ENCODE data around the gene ASB4.

ASB4 gene

DNA sequence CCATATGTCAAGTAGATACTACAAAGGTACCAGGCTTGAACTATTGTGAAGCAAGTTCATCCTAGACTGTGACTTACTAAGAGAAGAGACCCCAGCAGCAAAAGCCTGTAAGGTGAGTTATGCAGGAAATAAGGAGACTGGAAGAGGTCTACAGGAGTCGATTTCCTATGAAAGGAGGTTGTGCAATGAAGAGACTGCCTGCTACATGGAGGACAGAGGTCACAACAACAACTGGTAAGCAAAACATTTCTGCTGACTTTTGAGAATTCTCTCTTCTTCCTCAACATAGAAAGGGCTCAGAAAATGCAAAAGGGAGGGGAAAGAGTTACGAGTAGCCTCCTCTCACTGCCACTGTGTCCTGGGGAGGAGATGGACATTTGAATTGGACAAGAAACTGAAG is 68.2 kb downstream of the ASB4 start:
- no peak for DNase-seq (ENCODE audit: low spot score)

DNA sequence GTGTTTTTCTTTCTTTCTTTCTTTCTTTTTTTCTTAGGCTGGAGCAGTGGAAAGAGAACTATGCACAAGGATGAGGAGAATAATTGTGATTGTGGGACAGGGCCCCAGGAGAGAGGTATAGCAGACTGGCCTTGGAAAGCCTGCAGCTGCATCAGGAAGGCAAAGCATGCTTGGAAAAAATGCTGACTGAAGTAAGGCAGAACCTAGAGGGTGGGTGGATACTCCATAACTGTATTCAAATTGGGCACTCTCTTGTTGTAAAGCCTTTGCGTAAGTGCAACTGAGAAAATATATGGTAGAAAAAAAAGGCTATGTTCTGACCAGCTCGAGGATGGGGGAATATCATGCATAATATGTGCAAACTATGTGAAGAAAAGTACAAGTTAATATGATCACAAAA is 71.0 kb downstream of the ASB4 start:
- no peak for DNase-seq (ENCODE audit: low spot score)

DNA sequence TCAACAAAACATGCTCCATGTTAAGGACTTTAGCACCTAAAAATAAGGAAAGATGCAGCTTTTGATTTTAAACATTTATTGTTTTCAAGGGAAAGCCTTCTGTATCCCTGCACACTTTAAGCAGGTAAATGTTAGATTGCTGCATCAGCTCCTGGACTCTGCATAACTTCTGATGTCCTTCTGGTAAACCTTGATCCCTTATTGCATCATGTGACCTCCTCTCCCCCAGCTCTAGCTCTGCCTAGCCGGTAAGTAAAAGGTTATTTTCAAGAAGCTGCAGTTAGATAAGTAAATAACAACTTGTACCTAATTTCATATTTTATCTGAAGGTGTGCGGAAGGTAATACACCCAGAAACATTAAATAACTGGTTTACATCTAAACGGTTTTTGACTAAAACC is 73.1 kb downstream of the ASB4 start:
- DNase-seq (ENCODE audit: low spot score): no peak

DNA sequence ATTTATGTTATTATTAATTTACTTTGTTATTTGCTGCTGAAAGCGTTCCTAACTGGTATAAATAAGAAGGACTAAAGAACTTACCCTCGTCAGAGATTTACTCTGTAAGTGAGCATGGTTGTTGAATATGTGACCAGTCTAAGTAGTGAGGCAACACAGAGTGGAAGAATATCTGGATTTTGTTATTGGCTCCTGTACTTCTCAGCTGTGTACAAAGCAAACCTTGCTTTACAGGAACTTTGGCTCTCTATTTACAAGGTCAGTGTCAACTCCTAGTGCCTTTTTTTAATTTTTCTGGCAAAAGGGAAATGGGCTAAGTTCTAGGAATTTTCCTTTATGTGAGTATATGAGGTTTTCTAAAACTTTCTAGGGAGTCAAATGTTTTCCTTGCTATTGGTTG is 74.9 kb downstream of the ASB4 start:
- no peak for DNase-seq (ENCODE audit: low spot score)

DNA sequence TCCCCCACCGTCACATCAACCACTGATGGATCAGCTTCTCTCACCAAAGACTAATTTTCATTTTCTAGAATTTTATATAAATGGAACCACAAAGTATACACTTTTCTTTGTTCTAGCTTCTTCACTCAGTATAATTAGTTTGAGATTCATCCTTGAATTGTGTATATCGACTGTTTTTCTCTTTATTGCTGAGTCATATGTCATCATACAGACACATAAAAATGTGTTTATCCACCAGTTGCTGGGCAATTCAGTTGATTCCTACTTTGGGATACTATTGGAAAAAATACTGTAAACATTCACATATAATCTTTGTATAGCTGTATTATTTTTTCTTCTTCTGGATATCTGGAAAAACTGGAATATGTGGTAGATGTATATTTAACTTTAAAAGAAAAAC is 84.0 kb downstream of the ASB4 start:
- DNase-seq (ENCODE audit: low spot score): no peak

DNA sequence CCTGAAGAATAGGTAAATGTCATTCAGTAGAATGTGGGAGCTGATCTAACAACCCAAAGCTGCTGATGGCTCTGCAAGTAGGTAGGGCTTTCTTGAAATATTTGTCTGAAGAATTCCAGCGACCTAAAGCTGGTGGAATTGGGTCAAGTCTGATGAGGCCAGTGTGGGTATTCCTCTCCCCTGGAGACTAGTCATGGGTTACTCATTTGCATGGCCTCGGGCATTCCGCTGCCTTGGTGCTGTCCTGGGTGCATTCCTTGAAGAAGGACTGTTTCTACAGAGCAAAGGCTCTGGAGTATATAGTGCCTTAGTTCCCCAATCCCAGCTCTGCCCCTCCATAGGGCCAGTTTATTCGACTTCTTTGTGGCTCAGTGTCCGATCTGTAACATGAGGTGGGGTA is 91.4 kb downstream of the ASB4 start:
- peak; percentile 9 for DNase-seq (ENCODE audit: low spot score)

DNA sequence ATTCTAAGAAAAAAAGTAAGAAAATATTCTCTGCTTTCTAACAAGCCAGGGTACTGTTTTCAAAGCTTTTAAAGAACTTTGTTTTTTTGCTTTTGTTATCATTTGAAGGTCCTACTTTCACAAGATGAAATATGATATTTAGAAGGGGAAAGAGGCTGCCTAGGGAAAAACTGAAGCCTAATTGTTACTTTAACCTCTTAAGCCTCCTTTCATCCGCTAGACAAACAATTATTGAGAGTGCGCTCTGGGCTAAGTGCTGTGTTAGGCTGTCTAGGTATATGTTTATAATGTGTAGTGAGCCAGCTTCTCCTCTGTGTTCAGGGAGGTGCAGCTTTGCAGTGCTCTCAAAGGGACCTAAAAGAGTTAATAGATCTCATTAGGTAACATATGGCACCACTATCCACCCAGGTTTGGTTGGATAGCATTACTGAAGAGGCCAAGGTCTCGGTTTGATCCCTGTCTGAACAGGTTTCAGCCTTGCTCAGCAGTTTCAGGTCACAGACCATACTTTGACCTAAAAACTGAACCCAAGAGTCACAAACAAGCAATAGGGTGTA is 92.6 kb downstream of the ASB4 start:
- DNase-seq (ENCODE audit: low spot score): no peak

DNA sequence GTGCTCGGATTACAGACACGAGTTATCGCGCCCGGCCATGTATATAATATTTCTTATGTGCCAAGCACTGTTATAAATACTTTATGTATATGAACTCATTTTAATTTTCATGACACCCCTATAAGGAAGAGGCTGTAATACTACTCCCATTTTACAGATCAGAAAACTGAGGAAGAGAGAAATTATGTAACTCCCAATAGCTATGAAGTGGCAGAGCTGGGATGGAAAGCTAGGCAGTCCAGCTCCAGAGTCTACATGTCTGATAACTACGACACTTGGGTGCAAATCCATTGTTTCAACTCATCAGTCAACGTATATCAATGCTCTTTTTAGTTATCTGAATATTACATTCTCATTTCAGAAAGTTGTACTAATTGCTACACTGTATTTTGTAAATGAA is 93.6 kb downstream of the ASB4 start:
- no peak for DNase-seq (ENCODE audit: low spot score)

DNA sequence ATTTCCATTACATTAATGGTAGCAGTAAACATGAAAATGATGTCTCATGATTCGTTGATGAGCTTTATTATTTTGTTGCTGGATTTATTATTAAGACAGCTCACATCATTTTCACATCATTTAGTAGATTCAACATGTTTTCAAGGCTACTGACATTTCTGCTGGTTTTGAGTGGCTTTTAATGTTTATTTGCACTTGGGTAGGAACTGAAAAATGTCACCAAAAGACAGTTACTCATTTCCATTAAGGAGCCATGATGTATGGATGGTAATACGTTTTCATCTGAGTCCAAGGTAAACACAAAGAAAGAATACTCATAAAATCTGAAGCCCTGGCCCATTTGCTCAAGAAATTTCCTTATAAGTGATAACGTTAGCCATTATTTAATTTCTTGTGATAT is 95.7 kb downstream of the ASB4 start:
- no peak for DNase-seq (ENCODE audit: low spot score)

DNA sequence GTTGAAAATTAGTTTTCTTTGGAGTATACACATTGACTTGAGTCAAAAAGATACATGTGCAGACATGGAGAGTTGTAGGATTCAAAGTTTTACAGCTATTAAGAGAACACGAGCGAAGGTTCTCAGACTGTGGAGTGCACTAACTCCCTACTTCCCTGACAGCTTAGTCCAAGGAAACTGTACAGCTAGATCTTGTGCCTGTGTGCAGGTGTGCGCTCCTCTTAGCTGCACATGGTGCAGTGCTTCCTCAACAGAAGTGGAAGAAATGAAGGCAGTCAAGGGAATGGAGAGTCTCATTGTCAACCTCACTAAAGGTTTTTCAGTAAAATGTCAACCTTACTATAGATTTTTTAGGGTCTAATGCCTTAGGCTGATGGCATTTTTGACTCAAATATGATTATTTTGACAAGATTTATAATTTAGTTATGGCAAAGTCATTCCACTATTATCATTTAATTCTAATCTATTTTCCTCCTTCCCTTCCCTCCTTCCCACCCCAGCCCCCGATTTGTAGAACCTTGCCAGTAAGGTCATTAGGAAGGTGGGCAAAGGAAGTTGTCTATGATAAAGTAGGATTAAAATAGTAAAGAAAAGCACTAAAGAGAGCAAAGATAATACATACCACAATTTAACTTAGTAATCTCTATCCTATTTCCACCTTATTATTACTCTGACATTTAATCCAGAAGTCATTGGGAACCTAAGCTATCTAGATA is 97.0 kb downstream of the ASB4 start:
- no peak for DNase-seq (ENCODE audit: low spot score)

DNA sequence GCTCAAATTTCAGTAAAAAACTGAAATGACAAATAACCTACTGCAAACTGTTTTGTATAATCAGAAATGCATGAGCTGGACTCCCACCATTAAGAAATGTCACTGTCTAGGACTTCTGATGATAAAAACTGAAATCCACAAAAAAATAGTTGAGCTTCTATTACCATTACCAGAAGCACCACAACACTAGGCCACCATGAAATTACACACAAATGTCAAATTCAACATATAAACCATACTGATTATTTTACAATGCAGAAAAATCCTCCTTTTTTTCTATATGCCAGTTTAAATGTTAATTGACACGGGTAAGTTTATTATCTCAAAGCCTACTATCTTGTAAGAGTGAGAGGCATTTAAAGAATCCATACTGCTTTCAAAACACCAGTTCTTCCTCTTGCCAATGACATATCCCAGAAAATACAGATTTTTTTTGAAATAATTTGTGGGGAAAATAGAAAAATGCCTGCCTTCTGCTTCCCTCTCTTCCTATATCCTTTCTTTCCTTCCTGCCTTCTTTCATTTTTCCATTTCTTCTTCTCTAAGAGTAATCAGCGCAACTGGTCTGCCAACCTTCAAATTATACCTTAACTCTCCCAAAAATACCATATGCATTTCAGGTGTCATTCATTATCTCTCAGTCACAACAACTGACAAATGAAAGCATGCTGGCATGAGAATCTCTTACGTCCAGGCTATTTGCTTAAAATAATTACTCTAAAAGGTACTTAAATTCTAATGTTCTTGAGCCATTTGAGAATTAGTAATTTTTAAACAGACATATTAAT is 98.3 kb downstream of the ASB4 start:
- no peak for DNase-seq (ENCODE audit: low spot score)

DNA sequence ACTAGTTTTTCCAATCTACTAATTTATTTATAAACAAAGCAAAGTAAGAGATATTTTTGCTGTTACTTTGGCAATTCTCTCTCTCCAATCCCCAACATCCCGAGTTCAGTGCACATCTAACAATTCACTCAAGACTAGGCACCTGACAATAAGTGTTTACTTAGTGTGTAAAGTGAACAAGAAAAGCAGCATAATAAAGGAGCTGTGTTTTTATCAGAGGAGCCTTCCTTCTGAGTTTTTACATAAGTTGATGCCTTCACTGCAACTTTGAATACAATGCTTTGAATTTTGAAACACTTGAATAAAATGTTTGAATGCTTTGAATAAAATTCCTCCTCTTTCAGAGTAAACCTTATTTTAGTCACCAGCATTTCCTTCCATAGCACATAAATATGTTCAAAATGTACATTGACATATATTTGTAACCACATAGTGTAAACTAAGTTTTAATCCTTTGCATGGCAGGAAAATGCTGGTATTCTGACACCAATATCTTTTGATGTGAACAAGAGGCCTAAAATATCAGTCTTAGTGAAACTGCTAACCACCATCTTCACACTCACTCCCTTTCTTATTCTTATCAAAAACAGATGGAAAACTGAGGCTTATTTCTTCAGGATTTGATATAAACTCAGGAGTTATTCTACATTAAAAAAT is 99.2 kb downstream of the ASB4 start:
- DNase-seq (ENCODE audit: low spot score): no peak

DNA sequence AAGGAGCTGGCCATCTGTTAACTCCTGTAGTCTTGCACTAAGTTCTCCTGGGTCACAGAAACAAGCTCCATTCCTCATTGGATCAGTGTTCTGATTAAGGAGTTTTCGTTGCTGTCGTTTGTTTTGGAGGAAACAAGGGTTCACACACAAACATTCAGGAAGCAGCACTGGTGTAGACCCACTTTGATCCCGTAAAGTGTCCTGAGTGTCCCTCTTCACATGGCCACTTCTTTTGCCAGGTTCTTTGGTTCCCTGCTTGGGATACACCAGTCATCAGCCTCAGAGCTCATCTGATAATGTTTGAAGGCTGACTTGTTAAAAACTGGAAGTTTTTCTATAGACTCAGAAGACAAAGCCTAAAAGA is 99.7 kb downstream of the ASB4 start:
- no peak for DNase-seq (ENCODE audit: low spot score)

DNA sequence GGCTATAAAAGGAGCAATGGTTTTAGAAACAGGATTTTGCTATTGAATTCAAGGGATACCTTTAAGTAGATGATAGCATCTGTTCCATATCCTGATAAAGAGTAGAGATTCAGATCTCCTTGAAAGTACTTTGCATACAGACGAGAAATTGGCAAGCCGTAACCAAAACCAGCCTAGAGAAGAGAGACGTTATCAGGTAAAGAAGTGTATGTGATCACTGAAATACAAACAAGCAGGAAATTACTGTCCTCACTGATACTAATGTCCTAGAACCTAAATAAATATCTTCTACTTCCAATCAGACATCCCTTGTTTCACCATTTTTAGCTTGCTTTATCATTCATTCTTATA is 101.2 kb downstream of the ASB4 start:
- DNase-seq (ENCODE audit: low spot score): no peak

DNA sequence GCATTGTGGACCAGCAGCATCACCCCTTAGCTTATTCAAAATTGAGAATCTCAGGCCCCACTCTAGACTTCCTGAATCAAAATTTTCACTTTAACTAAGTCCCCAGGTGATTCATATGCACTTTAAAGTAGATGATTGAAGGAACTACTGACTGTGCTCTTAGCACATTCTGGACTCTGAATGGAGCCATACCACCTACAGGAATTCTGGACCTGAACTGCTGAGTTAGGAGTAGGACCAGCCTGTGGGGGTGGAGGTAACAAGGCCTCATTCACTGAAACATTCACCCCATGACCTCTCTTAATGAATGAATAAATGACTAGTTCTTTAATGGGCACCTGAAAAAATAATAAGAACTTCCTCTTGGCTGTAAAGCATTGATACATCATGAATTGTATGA is 103.3 kb downstream of the ASB4 start:
- no peak for DNase-seq (ENCODE audit: low spot score)

DNA sequence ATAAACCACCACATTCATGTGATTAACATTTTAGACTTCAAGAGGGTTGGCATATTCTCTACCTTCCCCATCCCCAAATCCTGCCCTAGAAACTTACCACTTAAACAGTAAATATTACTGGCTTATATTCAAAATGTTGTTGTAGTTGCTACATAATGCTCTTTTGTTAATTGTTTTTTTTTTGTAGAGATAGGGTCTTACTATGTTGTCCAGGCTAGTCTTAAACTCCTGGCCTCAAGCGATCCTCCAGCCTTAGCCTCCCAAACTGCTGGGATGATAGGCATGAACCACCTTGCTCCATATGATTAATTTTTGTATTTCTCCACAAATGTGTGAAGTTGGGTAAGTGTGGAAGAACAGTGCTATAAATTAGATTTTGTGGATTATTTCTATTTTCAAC is 104.0 kb downstream of the ASB4 start:
- DNase-seq (ENCODE audit: low spot score): no peak
